ENCODE results near the gene CAMK1D.
"Not testable (repeated sequence)": the region's sequence is repeated elsewhere in the genome, so short reads cannot be mapped to it uniquely, and the experiment has no call there.

CAMK1D gene

DNA sequence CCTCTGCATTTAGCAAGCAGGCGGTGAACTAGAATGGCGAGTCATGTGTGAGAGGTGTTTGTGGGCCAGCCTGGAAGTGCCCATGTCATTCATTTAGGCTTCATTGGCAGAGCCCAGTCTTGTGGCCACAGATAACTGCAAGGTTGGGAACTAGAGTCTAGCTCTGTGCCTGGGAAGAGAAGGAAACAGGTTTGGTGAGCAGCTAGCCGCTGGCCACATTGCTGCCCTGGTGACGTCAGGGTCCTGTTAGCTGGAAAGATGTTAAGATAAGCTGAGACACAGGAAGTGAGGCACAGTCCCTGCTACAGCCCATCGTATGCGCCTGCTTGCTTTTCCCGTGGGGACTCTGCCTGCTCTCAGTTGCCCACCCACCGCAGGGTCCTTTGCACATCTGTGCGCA is 185.5 kb downstream of the CAMK1D start:
- Histone ChIP-seq H3K36me3 (no peaks in the 10 kb centered on the region), H4K20me1 (no peaks in the 10 kb centered on the region), H3K27me3 (no peaks in the 10 kb centered on the region), H3K4me1 (peaks cover 12% of the 10 kb centered on the region), H3K4me2 (peak overlapping the region; percentile 30), H3K27ac (peak overlapping the region; percentile 42; the same call in 1 of the 2 replicates), H3K9me3 (peaks cover 13% of the 10 kb centered on the region), H3K4me3 (no peak overlapping the region), H3K9ac (no peak overlapping the region)
- TF ChIP-seq Cebpa-rat (IDR thresholded peaks at IDR 0.05) = no peak

DNA sequence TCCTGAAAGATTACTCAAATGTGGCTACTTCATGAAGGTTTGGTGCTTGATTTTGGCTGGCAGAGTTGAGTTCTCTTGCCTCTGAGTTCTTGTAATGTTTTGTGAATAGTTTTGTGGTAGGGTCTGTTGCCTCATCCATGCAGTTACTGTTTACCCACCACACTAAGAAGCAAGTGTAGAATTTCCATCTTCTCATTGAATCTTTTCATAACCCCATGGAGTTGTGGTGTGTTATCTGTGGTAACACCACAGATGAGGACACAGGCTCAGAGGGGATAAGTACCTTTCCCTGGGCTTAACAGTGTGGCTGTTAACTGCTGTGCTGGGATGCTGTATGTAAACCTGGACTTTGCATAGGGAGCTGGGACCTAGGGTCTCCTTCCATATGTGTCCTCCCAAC is 186.3 kb downstream of the CAMK1D start:
- Histone ChIP-seq H3K27ac (no peak overlapping the region), H3K36me3 (no peaks in the 10 kb centered on the region), H3K27me3 (no peaks in the 10 kb centered on the region), H3K9me3 (peaks cover 9% of the 10 kb centered on the region), H3K4me3 (no peak overlapping the region), H3K4me1 (peaks cover 17% of the 10 kb centered on the region), H3K9ac (no peak overlapping the region), H4K20me1 (no peaks in the 10 kb centered on the region), H3K4me2 (0 out of 2 replicates have a peak overlapping the region, but pooled peaks have one; percentile 30)
- TF ChIP-seq Cebpa-rat (IDR thresholded peaks at IDR 0.05) = no peak

DNA sequence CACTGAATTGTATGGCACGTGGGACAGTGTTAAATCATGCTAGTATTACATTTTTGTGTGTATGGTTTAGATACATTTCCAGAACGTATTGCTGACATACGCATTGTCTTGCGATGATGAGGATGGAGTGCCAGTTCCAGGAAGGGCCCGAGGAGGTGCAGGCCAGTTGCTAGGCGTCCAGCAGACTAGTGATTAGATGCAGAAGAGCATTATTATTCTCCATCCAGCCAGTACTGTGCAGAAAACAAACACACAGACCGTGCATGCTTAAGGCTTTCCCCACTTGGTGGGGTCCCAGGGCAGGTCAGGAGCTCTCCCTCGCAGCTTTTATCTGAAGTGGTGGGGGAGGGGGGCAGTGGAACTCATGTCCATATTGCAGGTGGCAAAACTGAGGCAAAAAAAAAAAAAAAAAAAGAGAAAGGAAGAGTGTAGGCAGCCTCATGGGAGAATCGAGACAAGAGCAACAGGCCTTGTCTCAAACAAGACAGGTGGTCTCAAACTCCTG is 189.2 kb downstream of the CAMK1D start:
- TF ChIP-seq Cebpa-rat (IDR thresholded peaks at IDR 0.05) = no peak
- Histone ChIP-seq H3K4me1 (peaks cover 30% of the 10 kb centered on the region), H3K36me3 (no peaks in the 10 kb centered on the region), H3K9me3 (peaks cover 3% of the 10 kb centered on the region), H4K20me1 (no peaks in the 10 kb centered on the region), H3K4me2 (no peak overlapping the region), H3K4me3 (no peak overlapping the region), H3K27me3 (no peaks in the 10 kb centered on the region), H3K27ac (no peak overlapping the region), H3K9ac (no peak overlapping the region)

DNA sequence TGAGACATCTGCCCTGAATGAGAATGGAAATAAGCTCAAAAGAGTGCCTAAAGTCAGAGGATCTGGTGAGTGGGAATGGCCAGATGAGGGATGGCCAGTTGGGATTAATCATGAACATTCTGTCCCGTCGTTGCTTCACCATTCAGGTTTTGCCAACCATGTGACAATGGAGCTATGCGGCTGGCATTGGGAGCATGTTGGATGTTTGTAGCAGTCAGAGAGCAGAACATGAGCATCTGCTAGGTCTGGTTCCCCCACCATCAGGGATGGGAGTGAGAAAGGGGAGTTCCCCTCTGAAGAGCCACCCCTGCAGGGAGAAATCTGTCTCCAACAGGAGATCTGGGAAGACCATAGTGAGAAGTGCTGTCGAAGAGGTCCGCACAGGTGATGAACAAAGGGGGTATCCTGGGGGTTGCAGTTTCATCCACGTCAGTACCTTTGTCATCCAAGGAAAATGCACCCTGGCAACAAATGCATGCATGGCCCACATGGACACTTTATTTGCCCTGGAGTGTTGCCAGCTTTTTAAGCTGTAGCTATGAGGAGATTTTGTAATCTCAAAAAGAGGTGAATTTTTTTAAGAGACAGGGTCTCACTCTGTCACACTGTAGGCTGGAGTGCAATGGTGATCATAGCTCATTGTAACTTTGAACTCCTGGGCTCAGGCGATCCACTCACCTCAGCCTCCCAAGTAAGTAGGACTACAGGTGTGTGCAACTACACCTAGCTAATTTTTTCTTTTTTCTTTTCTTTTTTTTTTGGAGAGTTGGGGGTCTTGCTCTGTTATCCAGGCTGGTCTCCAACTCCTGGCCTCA is 190.2 kb downstream of the CAMK1D start:
- TF ChIP-seq Cebpa-rat (IDR thresholded peaks at IDR 0.05) = no peak
- H4K20me1 ChIP-seq = no peaks in the 10 kb centered on the region

DNA sequence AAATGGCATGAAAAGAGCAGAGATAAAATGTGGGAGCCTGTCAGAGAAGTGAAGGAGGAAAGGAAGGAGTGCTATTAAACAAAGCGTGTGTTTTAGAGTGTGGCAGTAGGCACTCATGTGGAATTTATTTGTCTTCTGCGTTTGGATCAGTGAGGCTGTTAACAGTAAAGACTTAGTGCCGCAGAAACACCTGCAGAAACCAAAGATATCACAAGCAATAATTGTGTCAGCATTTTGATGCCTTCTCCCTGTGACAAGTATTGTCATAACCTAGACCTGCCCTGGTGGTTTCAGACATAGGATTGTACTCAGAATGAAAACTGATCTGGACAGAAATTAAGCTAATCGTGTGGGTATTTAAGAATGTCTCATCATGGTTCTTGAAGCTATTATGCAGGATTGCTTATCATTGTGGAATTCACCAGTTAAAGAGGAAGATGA is 191.0 kb downstream of the CAMK1D start:
- H3K36me3 ChIP-seq = no peaks in the 10 kb centered on the region
- H4K20me1 ChIP-seq = no peaks in the 10 kb centered on the region
- peaks cover 20% of the 10 kb centered on the region for H3K4me1 ChIP-seq
- no peak overlapping the region for H3K4me3 ChIP-seq
- no peak overlapping the region for H3K27ac ChIP-seq
- no peak for TF ChIP-seq Cebpa-rat (IDR thresholded peaks at IDR 0.05)
- no peaks in the 10 kb centered on the region for H3K27me3 ChIP-seq
- no peak overlapping the region for H3K4me2 ChIP-seq
- H3K9me3 ChIP-seq = no peaks in the 10 kb centered on the region; the same call in none of the 2 replicates
- no peak overlapping the region for H3K9ac ChIP-seq

More for the DNA sequence above, 190.2 kb downstream of the CAMK1D start:
- H3K36me3 ChIP-seq = no peaks in the 10 kb centered on the region
- H3K4me3 ChIP-seq = no peak overlapping the region
- peaks cover 28% of the 10 kb centered on the region for H3K4me1 ChIP-seq
- no peak overlapping the region for H3K9ac ChIP-seq
- no peaks in the 10 kb centered on the region for H3K27me3 ChIP-seq
- no peak overlapping the region for H3K4me2 ChIP-seq
- H3K27ac ChIP-seq = no peak overlapping the region
- H3K9me3 ChIP-seq = no peaks in the 10 kb centered on the region; the same call in none of the 2 replicates

DNA sequence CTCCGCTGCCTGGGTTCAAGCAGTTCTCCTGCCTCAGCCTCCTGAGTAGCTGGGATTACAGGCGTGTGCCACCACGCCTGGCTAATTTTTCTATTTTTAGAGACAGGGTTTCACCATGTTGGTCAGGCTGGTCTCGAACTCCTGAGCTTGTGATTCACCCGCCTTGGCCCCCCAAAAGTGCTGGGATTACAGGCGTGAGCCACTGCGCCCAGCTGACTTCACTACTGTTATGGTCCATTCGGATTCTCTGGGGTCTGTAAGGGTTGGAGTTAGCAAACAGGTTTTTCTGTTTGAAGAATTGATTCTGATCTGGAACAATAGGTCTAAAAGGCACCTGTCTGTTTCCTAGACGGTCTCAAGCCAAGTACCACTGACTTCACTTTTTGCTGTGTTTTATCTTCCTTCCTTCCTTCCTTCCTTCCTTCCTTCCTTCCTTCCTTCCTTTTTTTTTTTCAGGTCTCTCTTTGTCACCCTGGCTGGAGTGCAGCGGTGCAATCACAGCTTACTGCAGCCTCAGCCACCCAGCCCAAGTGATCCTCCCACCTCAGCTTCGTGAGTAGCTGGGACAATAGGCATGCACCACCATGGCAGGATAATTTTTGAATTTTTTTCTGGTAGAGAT is 192.2 kb downstream of the CAMK1D start:
- no peak for TF ChIP-seq Cebpa-rat (IDR thresholded peaks at IDR 0.05)
- Histone ChIP-seq H3K36me3 (no peaks in the 10 kb centered on the region), H3K27me3 (no peaks in the 10 kb centered on the region), H4K20me1 (no peaks in the 10 kb centered on the region), H3K9ac (no peak overlapping the region), H3K4me3 (no peak overlapping the region), H3K4me1 (peaks cover 18% of the 10 kb centered on the region), H3K9me3 (peaks cover 9% of the 10 kb centered on the region), H3K27ac (no peak overlapping the region), H3K4me2 (peak overlapping the region; percentile 16)

DNA sequence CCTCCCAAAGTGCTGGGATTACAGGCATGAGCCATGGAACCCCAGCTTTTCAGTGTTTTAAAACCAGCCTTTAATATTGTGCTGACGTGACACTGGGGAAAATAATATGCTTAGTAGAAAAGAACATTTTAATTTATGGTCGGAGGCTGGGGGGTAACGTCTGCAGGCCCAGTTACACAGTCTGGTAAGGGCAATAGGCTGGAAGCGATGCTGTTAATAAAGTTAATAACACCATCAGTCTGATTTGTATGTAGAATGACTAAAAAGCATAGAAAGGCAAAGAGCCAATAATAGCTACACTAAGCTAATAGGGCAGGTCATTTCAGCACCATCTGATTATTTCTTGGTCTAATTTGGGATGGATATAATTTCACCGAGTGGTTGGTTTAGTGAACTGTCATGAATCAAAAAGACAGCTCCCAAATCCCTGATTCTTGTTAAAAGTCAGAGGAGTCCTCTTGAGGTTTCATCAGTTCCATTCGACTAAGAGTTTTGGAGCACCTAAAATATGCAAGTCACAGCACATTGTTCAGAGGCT is 192.9 kb downstream of the CAMK1D start:
- Histone ChIP-seq H3K27ac (no peak overlapping the region), H3K4me2 (peak overlapping the region; percentile 16), H4K20me1 (no peaks in the 10 kb centered on the region), H3K9me3 (peaks cover 9% of the 10 kb centered on the region), H3K27me3 (no peaks in the 10 kb centered on the region), H3K9ac (no peak overlapping the region), H3K4me1 (peaks cover 22% of the 10 kb centered on the region), H3K36me3 (no peaks in the 10 kb centered on the region), H3K4me3 (no peak overlapping the region)
- no peak for TF ChIP-seq Cebpa-rat (IDR thresholded peaks at IDR 0.05)

DNA sequence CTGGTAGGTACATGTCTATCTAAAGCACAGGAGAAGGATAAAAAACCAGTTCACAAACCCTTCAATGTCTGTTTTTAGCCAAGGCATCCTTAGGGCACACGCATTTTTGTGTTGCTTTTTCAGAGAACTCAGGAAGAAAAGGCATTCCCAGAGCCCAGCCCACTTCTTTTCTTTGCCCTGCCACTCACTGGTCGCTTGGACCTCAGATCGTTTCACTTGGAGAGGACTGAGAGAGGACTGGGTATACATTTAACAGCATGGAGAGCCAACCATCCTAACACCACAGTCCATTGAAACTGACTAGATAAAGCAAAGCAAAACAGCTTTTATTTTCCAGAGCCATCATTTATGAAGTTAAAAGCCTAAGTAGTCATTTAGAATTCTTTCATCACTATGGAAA is 194.2 kb downstream of the CAMK1D start:
- Histone ChIP-seq H3K27ac (no peak overlapping the region), H3K4me1 (peaks cover 23% of the 10 kb centered on the region), H3K4me3 (no peak overlapping the region), H3K4me2 (no peak overlapping the region), H4K20me1 (no peaks in the 10 kb centered on the region), H3K27me3 (no peaks in the 10 kb centered on the region), H3K9me3 (peaks cover 9% of the 10 kb centered on the region), H3K9ac (no peak overlapping the region), H3K36me3 (no peaks in the 10 kb centered on the region)
- TF ChIP-seq Cebpa-rat (IDR thresholded peaks at IDR 0.05) = no peak

DNA sequence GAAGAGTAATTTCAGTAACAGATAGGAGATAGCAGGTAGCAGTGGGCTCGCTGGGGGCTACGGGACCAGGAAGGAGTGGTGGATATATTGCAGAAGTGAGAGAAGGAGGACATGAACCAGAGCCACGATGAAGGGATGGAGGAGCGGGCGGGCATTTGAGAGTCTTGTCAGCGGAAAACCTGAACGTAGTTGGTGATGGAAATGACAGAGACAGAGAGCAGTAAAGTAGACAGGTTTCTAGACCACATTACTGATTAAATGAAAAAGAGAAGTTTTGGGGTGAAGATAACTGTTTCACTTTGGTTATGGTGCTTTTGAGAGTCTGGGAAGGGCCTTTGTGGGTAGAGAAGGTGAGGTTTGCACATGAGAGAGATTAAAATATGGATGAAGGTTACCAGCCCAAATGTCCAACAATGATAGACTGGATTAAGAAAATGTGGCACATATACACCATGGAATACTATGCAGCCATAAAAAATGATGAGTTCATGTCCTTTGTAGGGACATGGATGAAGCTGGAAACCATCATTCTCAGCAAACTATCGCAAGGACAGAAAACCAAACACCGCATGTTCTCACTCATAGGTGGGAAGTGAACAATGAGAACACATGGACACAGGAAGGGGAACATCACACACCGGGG is 196.9 kb downstream of the CAMK1D start:
- Histone ChIP-seq H3K9me3 (peaks cover 27% of the 10 kb centered on the region), H3K4me1 (peaks cover 15% of the 10 kb centered on the region)
- H3K27ac ChIP-seq, H4K20me1 ChIP-seq, H3K4me3 ChIP-seq, H3K9ac ChIP-seq, H3K4me2 ChIP-seq, H3K27me3 ChIP-seq, H3K36me3 ChIP-seq: not testable (repeated sequence)
